Hepatocyte (in vitro differentiated cells): ENCODE data around the gene ASB3.

ENCODE experiments used
- EZH2 ChIP-seq: fragments of 200-600 bp; sonication (generic); IDR thresholded peaks from 2 replicates; pipeline ENCODE4 v1.6.1; 2016; ENCODE audit warnings: antibody characterized with exemption, mild to moderate bottlenecking, borderline replicate concordance
- TF ChIP-seq, protein P1 (sequence below): fragments of 200-600 bp; sonication (generic); IDR thresholded peaks from 2 replicates; pipeline ENCODE4 v1.5.1; 2016; ENCODE audit warnings: antibody characterized with exemption, mild to moderate bottlenecking; ENCODE audit not compliant: poor library complexity

DNA sequence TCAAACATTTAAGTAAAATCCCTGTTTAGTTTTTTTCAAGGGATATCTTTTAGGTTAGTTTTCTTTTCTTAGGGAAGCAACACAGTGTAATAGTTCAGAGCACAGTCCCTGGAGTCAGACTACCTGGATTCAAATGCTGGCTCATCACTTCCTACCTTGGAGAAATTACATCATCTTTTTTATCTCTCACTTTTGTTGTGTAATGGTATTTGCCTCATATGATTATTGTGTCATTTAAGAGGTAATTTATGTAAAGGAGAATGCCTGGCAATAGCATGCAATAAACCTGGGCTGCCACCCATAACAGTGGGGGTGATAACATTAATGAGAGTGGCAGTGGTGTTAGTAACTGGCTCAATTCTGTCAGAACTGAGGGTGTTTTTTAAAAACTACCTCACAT is 26.4 kb upstream of the ASB3 start:
- TF ChIP-seq, protein P1, sequence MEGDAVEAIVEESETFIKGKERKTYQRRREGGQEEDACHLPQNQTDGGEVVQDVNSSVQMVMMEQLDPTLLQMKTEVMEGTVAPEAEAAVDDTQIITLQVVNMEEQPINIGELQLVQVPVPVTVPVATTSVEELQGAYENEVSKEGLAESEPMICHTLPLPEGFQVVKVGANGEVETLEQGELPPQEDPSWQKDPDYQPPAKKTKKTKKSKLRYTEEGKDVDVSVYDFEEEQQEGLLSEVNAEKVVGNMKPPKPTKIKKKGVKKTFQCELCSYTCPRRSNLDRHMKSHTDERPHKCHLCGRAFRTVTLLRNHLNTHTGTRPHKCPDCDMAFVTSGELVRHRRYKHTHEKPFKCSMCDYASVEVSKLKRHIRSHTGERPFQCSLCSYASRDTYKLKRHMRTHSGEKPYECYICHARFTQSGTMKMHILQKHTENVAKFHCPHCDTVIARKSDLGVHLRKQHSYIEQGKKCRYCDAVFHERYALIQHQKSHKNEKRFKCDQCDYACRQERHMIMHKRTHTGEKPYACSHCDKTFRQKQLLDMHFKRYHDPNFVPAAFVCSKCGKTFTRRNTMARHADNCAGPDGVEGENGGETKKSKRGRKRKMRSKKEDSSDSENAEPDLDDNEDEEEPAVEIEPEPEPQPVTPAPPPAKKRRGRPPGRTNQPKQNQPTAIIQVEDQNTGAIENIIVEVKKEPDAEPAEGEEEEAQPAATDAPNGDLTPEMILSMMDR: no peak
- TF ChIP-seq EZH2: no peak
